HEK293T (cell line): Measurements from ENCODE around the gene ZZZ3.

Experiments
- ARNT ChIP-seq: fragments of 450-650 bp; IDR thresholded peaks from 2 replicates; pipeline ENCODE4 v1.6.1; 2017; ENCODE audit warnings: mild to moderate bottlenecking
- BHLHE40 ChIP-seq: fragments of 450-650 bp; IDR thresholded peaks from 2 replicates; pipeline ENCODE4 v1.6.1; 2016; ENCODE audit warnings: mild to moderate bottlenecking, moderate library complexity, borderline replicate concordance
- ELF4 ChIP-seq: fragments of 450-650 bp; IDR thresholded peaks from 2 replicates; pipeline ENCODE4 v1.6.1; 2017; ENCODE audit warnings: antibody characterized with exemption
- FOXA1 ChIP-seq: fragments of 450-650 bp; IDR thresholded peaks from 2 replicates; pipeline ENCODE4 v1.6.1; 2016; ENCODE audit warnings: mild to moderate bottlenecking
- FOXK2 ChIP-seq: fragments of 450-650 bp; IDR thresholded peaks from 2 replicates; pipeline ENCODE4 v1.6.1; 2016; ENCODE audit warnings: mild to moderate bottlenecking
- L3MBTL2 ChIP-seq: fragments of 450-650 bp; conservative IDR thresholded peaks from 2 replicates; pipeline ENCODE4 v1.6.1; 2016; ENCODE audit warnings: mild to moderate bottlenecking
- LEF1 ChIP-seq: fragments of 450-650 bp; IDR thresholded peaks from 2 replicates; pipeline ENCODE4 v1.6.1; 2017; ENCODE audit warnings: mild to moderate bottlenecking, borderline replicate concordance
- NFRKB ChIP-seq: fragments of 450-650 bp; IDR thresholded peaks from 2 replicates; pipeline ENCODE4 v1.6.1; 2016; ENCODE audit warnings: mild to moderate bottlenecking, moderate library complexity
- PKNOX1 ChIP-seq: fragments of 450-650 bp; IDR thresholded peaks from 2 replicates; pipeline ENCODE4 v1.6.1; 2016
- SP1 ChIP-seq: fragments of 450-650 bp; IDR thresholded peaks from 2 replicates; pipeline ENCODE4 v1.6.1; 2017
- SUZ12 ChIP-seq: fragments of 450-650 bp; IDR thresholded peaks from 2 replicates; pipeline ENCODE4 v1.6.1; 2016; ENCODE audit warnings: mild to moderate bottlenecking
- ZNF384 ChIP-seq: fragments of 450-650 bp; IDR thresholded peaks from 2 replicates; pipeline ENCODE4 v1.6.1; 2016

DNA sequence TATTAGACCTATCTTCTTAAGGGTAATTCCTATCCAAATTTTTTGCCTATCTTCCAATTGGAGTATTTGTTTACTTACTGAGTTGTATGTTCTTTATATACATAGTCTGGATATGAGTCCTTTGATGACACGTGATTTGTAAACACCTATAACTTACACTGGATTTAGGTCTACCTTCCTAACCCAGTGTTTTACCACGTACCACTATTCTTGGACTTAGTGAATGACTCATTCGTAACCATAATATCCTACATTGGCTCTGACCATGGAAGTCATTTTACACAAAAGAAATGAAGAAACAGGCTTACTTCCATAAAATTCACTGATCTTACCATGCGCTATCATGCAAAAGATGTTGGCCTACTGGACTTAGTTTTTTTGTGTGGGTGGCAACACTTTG lies 23.9 kb upstream of the ZZZ3 start:
- TF ChIP-seq SUZ12 = no peak
- no peak for TF ChIP-seq ELF4
- TF ChIP-seq SP1 = no peak
- no peak for TF ChIP-seq LEF1
- no peak for TF ChIP-seq ARNT
- TF ChIP-seq PKNOX1 = no peak
- no peak for TF ChIP-seq NFRKB
- TF ChIP-seq ZNF384 = no peak
- no peak for TF ChIP-seq FOXK2
- TF ChIP-seq L3MBTL2 = no peak
- TF ChIP-seq FOXA1 = no peak
- no peak for TF ChIP-seq BHLHE40
